Measurements from ENCODE around the gene TBC1D22A. TPM values are rescaled to one million over a fixed set of nuclear protein-coding genes. Genes with fewer than 3 reads are reported as not detected.

TBC1D22A gene
- total and polyA plus RNA-seq, 2 experiments from 2014 or later: 16.6 to 18.5 TPM

GRCh38 chr22:46776876-46777608, 14.6 kb downstream of the TBC1D22A start:
- Histone ChIP-seq H3K36me3 (no peaks in the 10 kb centered on the region), H3K27ac (no peak overlapping the region), H3K9me3 (ENCODE audit: low read depth) (no peaks in the 10 kb centered on the region), H3K27me3 (no peaks in the 10 kb centered on the region), H3K4me1 (ENCODE audit: low read depth) (peaks cover 16% of the 10 kb centered on the region), H3K4me3 (no peak overlapping the region)
- TF ChIP-seq CTCF (IDR thresholded peaks at IDR 0.05; ENCODE audit: low read depth, low read length): no peak
- no peak for DNase-seq (ENCODE audit: low read depth in 1 of 2, low spot score in 1 of 2)

DNA sequence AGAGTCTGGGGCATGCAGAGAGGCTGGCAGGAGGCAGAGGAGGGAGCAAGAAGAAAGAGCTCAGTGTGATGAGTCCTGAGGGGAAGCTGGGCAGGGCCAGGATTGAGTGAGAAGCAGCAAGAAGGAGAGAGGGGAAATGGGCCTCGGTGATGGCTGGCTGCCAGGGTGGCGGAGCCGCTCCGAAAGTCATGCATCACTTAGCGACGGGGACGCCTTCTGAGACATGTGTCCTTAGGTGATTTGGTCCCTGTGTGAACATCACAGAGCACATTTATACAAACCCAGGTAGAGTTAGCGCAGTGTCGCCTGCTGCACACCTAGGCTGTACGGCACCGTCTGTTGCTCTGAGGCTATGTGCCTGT, 15.1 kb downstream of the TBC1D22A start:
- Histone ChIP-seq H3K4me3 (no peak overlapping the region), H3K36me3 (no peaks in the 10 kb centered on the region), H3K9me3 (ENCODE audit: low read depth) (no peaks in the 10 kb centered on the region), H3K4me1 (ENCODE audit: low read depth) (peaks cover 16% of the 10 kb centered on the region), H3K27me3 (no peaks in the 10 kb centered on the region), H3K27ac (no peak overlapping the region)
- no peak for DNase-seq (ENCODE audit: low read depth in 1 of 2, low spot score in 1 of 2)
- TF ChIP-seq CTCF (IDR thresholded peaks at IDR 0.05; ENCODE audit: low read depth, low read length): no peak

- H3K27ac ChIP-seq: no peak overlapping the region
- no peak for DNase-seq (ENCODE audit: low read depth in 1 of 2, low spot score in 1 of 2)
- no peaks in the 10 kb centered on the region for H3K36me3 ChIP-seq
- no peaks in the 10 kb centered on the region for H3K27me3 ChIP-seq
- H3K4me1 ChIP-seq (ENCODE audit: low read depth): peaks cover 13% of the 10 kb centered on the region
- no peak for TF ChIP-seq CTCF (IDR thresholded peaks at IDR 0.05; ENCODE audit: low read depth, low read length)
- H3K9me3 ChIP-seq (ENCODE audit: low read depth): no peaks in the 10 kb centered on the region
- H3K4me3 ChIP-seq: no peak overlapping the region
Observed at GRCh38 chr22:46779023-46779422, 16.6 kb downstream of the TBC1D22A start.

DNA sequence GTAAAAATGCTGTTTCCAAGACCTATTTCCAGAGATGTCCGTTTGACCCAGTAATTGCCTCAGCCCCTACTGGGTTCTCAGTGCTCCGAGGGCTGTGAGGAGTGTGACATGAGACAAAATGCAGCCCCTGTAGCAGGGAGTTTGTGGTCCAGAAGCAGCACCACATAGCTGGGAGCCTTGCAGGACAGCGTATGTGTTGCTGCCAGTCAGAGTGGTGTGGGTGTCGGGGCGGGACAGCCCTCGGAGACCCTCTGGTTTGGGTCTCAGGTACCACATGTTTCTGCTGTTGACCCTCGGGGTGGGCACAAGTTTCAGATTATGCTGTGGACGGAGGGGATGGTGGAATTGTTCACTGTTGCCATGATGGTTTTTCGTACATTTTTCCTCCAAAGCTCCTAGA, 17.2 kb downstream of the TBC1D22A start:
- Histone ChIP-seq H3K27me3 (no peaks in the 10 kb centered on the region), H3K4me3 (no peak overlapping the region), H3K4me1 (ENCODE audit: low read depth) (peaks cover 7% of the 10 kb centered on the region), H3K27ac (no peak overlapping the region), H3K9me3 (ENCODE audit: low read depth) (no peaks in the 10 kb centered on the region), H3K36me3 (no peaks in the 10 kb centered on the region)
- no peak for TF ChIP-seq CTCF (IDR thresholded peaks at IDR 0.05; ENCODE audit: low read depth, low read length)
- no peak for DNase-seq (ENCODE audit: low read depth in 1 of 2, low spot score in 1 of 2)

DNA sequence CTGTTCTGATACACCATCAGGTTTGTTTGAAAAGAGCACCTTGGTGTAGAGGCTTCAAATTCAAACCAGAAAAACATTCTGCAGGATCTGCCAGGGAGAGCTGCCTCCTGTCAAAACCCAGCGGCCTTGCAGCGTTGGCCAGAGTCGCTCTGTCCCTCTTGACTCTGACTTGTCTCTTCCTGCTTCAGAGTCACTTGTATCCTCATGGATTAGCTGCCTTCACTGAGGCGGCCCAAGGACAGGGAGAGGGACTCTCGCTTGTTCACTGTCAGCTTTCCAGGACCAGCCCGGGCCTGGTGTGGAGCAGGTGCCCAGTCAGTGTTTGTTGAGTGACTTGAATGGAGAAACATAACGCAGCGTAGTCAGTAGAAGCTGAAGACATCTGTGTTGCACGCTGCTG, 18.0 kb downstream of the TBC1D22A start:
- peaks cover 2% of the 10 kb centered on the region for H3K4me1 ChIP-seq (ENCODE audit: low read depth)
- H3K4me3 ChIP-seq: no peak overlapping the region
- no peak overlapping the region for H3K27ac ChIP-seq
- DNase-seq (ENCODE audit: low read depth in 1 of 2, low spot score in 1 of 2): no peak
- no peaks in the 10 kb centered on the region for H3K9me3 ChIP-seq (ENCODE audit: low read depth)
- no peaks in the 10 kb centered on the region for H3K36me3 ChIP-seq
- TF ChIP-seq CTCF (IDR thresholded peaks at IDR 0.05; ENCODE audit: low read depth, low read length): no peak
- no peaks in the 10 kb centered on the region for H3K27me3 ChIP-seq

Data from cardiac muscle cell (in vitro differentiated cells and primary cell).